ENCODE data around the gene CCDC178. TPM values are rescaled to one million over a fixed set of nuclear protein-coding genes. Genes with fewer than 3 reads are reported as not detected.

Gene CCDC178
- total RNA-seq, 1 donor from 2014 or later: 2.8 TPM

DNA sequence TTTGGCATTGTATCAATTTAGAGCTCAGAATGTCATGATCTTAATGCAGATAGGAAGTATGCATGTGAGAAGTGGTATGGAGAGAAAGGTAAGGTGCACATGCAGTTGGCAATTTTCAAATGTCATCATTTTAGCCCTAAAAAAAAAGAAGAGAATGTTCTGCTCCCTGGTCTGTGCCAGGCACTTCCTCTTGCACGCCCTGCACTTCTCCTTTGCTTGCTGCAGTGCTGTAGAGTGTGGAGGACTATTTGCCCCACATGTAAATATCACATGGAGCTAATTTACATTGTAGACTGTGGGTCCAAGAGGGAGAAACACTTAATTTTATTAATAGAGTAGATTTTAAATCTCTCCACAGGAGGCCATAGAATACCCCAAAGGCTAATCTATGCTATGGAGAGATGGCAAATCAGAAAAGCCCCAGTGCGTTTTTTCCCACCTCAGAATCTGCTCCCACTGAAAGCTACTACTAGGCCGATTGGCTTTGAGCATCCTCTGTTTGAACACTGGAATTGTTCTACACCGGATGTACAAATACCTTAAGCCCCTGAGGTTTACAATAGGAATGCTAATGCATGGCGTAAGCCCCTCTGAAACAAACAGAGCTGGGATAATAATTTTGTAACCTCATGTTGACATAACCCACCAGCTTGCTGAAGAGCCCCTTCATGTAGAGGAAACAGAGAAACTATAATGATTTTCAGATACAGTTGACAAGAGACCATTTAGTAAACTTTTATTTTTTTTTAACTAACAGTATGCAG is 530.5 kb downstream of the CCDC178 start:
- H3K36me3 Mint-ChIP-seq: no peaks in the 10 kb centered on the region
- no peaks in the 10 kb centered on the region for H3K9me3 Mint-ChIP-seq
- no peak overlapping the region for H3K4me3 Mint-ChIP-seq
- peaks cover 6% of the 10 kb centered on the region for H3K4me1 Mint-ChIP-seq (ENCODE audit: unreplicated experiment)
- H3K27me3 Mint-ChIP-seq: peaks cover 3% of the 10 kb centered on the region
- DNase-seq (ENCODE audit: extremely low spot score, unreplicated experiment): no peak
- TF ChIP-seq CTCF (conservative IDR thresholded peaks at IDR 0.05): no peak
- H3K27ac Mint-ChIP-seq: no peak overlapping the region

GRCh38 chr18:32908424-32908805 is 532.1 kb downstream of the CCDC178 start:
- no peak overlapping the region for H3K4me3 Mint-ChIP-seq
- no peaks in the 10 kb centered on the region for H3K9me3 Mint-ChIP-seq
- H3K27ac Mint-ChIP-seq: no peak overlapping the region
- TF ChIP-seq CTCF (conservative IDR thresholded peaks at IDR 0.05): no peak
- no peak for DNase-seq (ENCODE audit: extremely low spot score, unreplicated experiment)
- H3K27me3 Mint-ChIP-seq: peaks cover 2% of the 10 kb centered on the region
- H3K36me3 Mint-ChIP-seq: no peaks in the 10 kb centered on the region
- peaks cover 6% of the 10 kb centered on the region for H3K4me1 Mint-ChIP-seq (ENCODE audit: unreplicated experiment)

GRCh38 chr18:32907648-32908423 is 532.7 kb downstream of the CCDC178 start:
- Mint-ChIP-seq H3K4me1 (ENCODE audit: unreplicated experiment) (peaks cover 6% of the 10 kb centered on the region), H3K9me3 (no peaks in the 10 kb centered on the region)

DNA sequence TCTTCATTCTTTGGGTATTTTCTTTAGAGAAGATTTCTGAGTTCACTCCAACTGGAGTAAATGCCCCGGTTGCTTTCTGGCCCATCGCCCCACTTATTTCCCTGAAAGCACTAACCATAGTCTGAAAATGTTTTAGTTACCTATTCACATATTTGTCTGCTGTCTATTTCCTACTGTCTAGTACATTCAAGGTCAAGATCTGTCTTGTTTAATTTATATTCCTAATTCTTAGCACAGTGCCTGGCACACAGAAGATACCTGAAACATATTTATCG is 533.3 kb downstream of the CCDC178 start:
- no peak overlapping the region for H3K27ac Mint-ChIP-seq
- TF ChIP-seq CTCF (conservative IDR thresholded peaks at IDR 0.05): no peak
- peaks cover 6% of the 10 kb centered on the region for H3K4me1 Mint-ChIP-seq (ENCODE audit: unreplicated experiment)
- H3K9me3 Mint-ChIP-seq: no peaks in the 10 kb centered on the region
- H3K27me3 Mint-ChIP-seq: no peaks in the 10 kb centered on the region
- no peaks in the 10 kb centered on the region for H3K36me3 Mint-ChIP-seq
- no peak overlapping the region for H3K4me3 Mint-ChIP-seq
- no peak for DNase-seq (ENCODE audit: extremely low spot score, unreplicated experiment)

More at GRCh38 chr18:32907648-32908423, 532.7 kb downstream of the CCDC178 start:
- no peak for DNase-seq (ENCODE audit: extremely low spot score, unreplicated experiment)
- H3K36me3 Mint-ChIP-seq: no peaks in the 10 kb centered on the region
- no peak for TF ChIP-seq CTCF (conservative IDR thresholded peaks at IDR 0.05)
- H3K4me3 Mint-ChIP-seq: no peak overlapping the region
- peaks cover under 1% of the 10 kb centered on the region for H3K27me3 Mint-ChIP-seq
- H3K27ac Mint-ChIP-seq: no peak overlapping the region

GRCh38 chr18:32906506-32907310 is 533.8 kb downstream of the CCDC178 start:
- Mint-ChIP-seq H3K36me3 (no peaks in the 10 kb centered on the region), H3K9me3 (no peaks in the 10 kb centered on the region), H3K4me1 (ENCODE audit: unreplicated experiment) (peaks cover 3% of the 10 kb centered on the region), H3K27me3 (no peaks in the 10 kb centered on the region), H3K27ac (no peak overlapping the region), H3K4me3 (no peak overlapping the region)
- no peak for TF ChIP-seq CTCF (conservative IDR thresholded peaks at IDR 0.05)
- DNase-seq (ENCODE audit: extremely low spot score, unreplicated experiment): no peak
